Esophagus squamous epithelium (tissue), 5 donors: ENCODE results near the gene GRIP1. TPM values are rescaled to one million over a fixed set of nuclear protein-coding genes. Genes with fewer than 3 reads are reported as not detected.

Experiments used
- DNase-seq: peaks from one replicate; lab custom pipeline; 2025; lab: John Stamatoyannopoulos, UW
- H3K27ac ChIP-seq, 4 donors: fragments of 200-600 bp; sonication (generic); one replicate each; pipeline ENCODE4 v1.5.1; 2016 to 2019; ENCODE audit warnings: mild to moderate bottlenecking in 1 of 4
- H3K27me3 ChIP-seq, 4 donors: fragments of 200-600 bp; sonication (generic); 1 replicate in 3 of 4; 2 replicates in 1 of 4; pipeline versions ENCODE4 v1.5.1 to v1.6.0; 2017 to 2021; ENCODE audit warnings: antibody characterized with exemption in 1 of 4
- H3K36me3 ChIP-seq, 3 donors: fragments of 200-600 bp; sonication (generic); one replicate each; pipeline ENCODE4 v1.5.1; 2016 to 2019
- H3K4me1 ChIP-seq, 3 donors: fragments of 200-600 bp; sonication (generic); one replicate each; pipeline ENCODE4 v1.5.1; 2017 to 2019
- H3K4me3 ChIP-seq, 4 donors: fragments of 200-600 bp; sonication (generic); 1 replicate in 3 of 4; 2 replicates in 1 of 4; pipeline ENCODE4 v1.5.1; 2016 to 2019; ENCODE audit warnings: mild to moderate bottlenecking in 2 of 4, moderate library complexity in 1 of 4
- H3K9me3 ChIP-seq, 3 donors: fragments of 200-600 bp; sonication (generic); one replicate each; pipeline ENCODE4 v1.5.1; 2016 to 2019
- POLR2A ChIP-seq, 4 donors: fragments of 450-650 bp; IDR thresholded peaks; one replicate each; pipeline ENCODE4 v1.6.1; 2017; ENCODE audit warnings: antibody characterized with exemption in 4 of 4, mild to moderate bottlenecking in 4 of 4, moderate library complexity in 3 of 4
- WGBS, 2 donors: methylation state at CpG; one replicate each; pipeline ENCODE4 v1.1.5; 2018; 5-methylcytosine and 5-hydroxymethylcytosine counted together
- intact Hi-C: fragments of 100-400 bp; cut with DNase I; formaldehyde crosslinking; loops from one replicate; pipeline ENCODE4 v1.15.0; 2022
- total RNA-seq, 4 donors: library from RNA; depleted of rRNA; stranded (reverse); fragments of >200 nt; gene quantifications; one replicate each; pipeline ENCODE4 v1.1.0, GENCODE V29; 2016
- TF ChIP-seq, protein P1 (sequence below), 6 experiments: fragments of 450-650 bp in 4 of 6; fragments of 200-600 bp in 2 of 6; sonication (generic) in 2 of 6; IDR thresholded peaks; one replicate each; pipeline ENCODE4 v1.5.1; 2016 to 2019; ENCODE audit warnings: antibody characterized with exemption in 6 of 6, mild to moderate bottlenecking in 4 of 6, moderate library complexity in 4 of 6
- donor health status: DM: yes; HTN: yes; CAD: no.

Gene GRIP1
- total RNA-seq, 4 donors from 2014 or later: 4.9 to 15.9 (median 11.0) TPM

DNA sequence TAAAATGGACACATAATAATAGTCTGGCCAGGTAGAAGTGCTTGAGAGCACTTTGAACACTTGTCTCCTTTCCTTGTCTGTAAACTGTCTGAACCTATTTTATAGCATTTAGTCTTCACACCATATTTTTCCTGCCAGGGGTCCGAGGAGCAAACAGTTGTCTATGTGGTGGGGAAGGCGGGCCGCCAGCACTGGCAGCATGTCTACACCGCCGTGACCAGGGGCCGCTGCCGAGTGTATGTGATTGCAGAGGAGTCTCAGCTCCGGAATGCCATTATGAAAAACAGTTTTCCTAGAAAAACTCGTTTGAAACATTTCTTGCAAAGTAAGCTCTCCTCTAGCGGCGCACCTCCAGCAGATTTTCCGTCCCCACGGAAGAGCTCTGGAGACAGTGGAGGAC lies 347.9 kb downstream of the GRIP1 start:
- intact Hi-C loops: no loop called here
- Histone ChIP-seq H3K27me3 (no peaks in the 10 kb centered on the region), H3K9me3 (no peaks in the 10 kb centered on the region), H3K27ac (no peak overlapping the region), H3K36me3 (peaks cover 0 to 24% (median 0%) of the 10 kb centered on the region in 3 donors), H3K4me1 (no peaks in the 10 kb centered on the region), H3K4me3 (no peak overlapping the region)
- no peak for TF ChIP-seq POLR2A (IDR thresholded peaks at IDR 0.05)
- TF ChIP-seq, protein P1, sequence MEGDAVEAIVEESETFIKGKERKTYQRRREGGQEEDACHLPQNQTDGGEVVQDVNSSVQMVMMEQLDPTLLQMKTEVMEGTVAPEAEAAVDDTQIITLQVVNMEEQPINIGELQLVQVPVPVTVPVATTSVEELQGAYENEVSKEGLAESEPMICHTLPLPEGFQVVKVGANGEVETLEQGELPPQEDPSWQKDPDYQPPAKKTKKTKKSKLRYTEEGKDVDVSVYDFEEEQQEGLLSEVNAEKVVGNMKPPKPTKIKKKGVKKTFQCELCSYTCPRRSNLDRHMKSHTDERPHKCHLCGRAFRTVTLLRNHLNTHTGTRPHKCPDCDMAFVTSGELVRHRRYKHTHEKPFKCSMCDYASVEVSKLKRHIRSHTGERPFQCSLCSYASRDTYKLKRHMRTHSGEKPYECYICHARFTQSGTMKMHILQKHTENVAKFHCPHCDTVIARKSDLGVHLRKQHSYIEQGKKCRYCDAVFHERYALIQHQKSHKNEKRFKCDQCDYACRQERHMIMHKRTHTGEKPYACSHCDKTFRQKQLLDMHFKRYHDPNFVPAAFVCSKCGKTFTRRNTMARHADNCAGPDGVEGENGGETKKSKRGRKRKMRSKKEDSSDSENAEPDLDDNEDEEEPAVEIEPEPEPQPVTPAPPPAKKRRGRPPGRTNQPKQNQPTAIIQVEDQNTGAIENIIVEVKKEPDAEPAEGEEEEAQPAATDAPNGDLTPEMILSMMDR (IDR thresholded peaks at IDR 0.05): no peak
- WGBS, 2 donors: 88 to 96% methylated on average over 13 of the region's 13 CpGs
- no peak for DNase-seq

DNA sequence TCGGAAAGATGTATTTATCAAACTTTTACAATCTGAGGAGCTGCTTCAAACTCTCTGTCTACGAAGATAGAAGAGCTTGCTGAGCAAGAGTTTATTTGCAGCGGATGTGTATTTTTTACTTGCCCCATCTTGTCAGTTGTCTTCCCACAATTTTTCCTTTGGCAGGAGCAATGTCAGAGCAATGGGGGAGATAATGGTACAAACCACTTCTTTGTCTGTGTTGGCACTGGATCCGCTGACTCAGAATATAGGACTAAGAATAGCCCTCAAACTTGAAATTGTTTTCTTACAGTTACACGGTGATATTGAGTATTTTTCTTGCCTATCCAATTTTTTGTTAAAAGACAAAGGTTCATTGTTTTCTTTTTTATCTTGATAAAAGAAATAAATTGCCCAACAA lies 348.9 kb downstream of the GRIP1 start:
- intact Hi-C loops: no loop called here
- no peak for DNase-seq
- Histone ChIP-seq H3K9me3 (no peaks in the 10 kb centered on the region), H3K36me3 (peaks cover 0 to 34% (median 0%) of the 10 kb centered on the region in 3 donors), H3K27me3 (no peaks in the 10 kb centered on the region), H3K4me3 (no peak overlapping the region), H3K4me1 (no peaks in the 10 kb centered on the region), H3K27ac (no peak overlapping the region)
- no peak for TF ChIP-seq POLR2A (IDR thresholded peaks at IDR 0.05)
- TF ChIP-seq, protein P1 (IDR thresholded peaks at IDR 0.05): no peak
- WGBS, 2 donors: 48 to 54% methylated on average over 5 of the region's 5 CpGs

DNA sequence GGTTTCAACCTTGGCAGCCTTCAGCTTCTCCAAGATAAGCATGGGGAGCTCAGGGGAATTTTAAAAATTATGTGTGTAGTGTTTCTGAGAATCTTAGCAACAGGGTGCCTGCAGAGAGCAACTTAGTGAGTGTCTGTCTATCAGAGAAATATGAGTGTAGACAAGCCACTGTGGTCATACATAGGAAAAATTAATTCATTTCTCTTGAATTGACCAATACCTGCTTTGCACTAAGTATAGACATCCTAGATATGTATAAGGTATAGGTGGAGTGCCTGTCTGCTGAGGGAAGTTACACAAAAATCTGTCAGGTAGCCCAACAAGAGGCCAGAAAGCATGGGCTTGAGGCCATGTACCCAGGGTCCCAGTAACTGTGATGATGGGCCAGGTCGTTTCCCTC lies 355.9 kb downstream of the GRIP1 start:
- Histone ChIP-seq H3K9me3 (no peaks in the 10 kb centered on the region), H3K4me1 (no peaks in the 10 kb centered on the region), H3K4me3 (no peak overlapping the region), H3K36me3 (peaks cover 0 to 57% (median 0%) of the 10 kb centered on the region in 3 donors), H3K27me3 (no peaks in the 10 kb centered on the region), H3K27ac (no peak overlapping the region)
- intact Hi-C loops: no loop called here
- 87 to 100% methylated on average over 1 of the region's 1 CpG for WGBS, 2 donors
- no peak for DNase-seq
- TF ChIP-seq POLR2A (IDR thresholded peaks at IDR 0.05): no peak
- TF ChIP-seq, protein P1 (IDR thresholded peaks at IDR 0.05): no peak

DNA sequence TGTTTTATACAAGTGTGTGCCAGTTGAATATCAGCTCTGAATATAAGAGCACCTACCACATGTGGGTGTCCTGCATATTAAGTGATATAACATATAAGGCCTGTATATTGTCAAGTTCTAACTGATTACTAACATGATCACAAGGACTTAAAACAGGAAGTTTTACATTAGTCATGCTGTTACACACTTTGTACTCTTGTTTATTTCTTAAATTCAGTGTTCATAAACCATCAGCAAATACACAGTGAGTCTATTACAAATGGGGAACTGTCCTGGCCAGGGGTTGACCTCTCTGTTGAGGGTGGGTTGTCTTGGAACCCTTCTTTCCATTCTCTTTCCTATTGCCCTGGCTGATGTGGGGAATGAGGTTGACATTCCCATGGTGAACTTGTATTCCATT lies 357.4 kb downstream of the GRIP1 start:
- Histone ChIP-seq H3K27me3 (no peaks in the 10 kb centered on the region), H3K27ac (no peak overlapping the region), H3K4me1 (no peaks in the 10 kb centered on the region), H3K36me3 (peaks cover 0 to 61% (median 0%) of the 10 kb centered on the region in 3 donors), H3K4me3 (no peak overlapping the region), H3K9me3 (no peaks in the 10 kb centered on the region)
- no peak for TF ChIP-seq POLR2A (IDR thresholded peaks at IDR 0.05)
- TF ChIP-seq, protein P1 (IDR thresholded peaks at IDR 0.05): no peak
- intact Hi-C loops: no loop called here
- no peak for DNase-seq

DNA sequence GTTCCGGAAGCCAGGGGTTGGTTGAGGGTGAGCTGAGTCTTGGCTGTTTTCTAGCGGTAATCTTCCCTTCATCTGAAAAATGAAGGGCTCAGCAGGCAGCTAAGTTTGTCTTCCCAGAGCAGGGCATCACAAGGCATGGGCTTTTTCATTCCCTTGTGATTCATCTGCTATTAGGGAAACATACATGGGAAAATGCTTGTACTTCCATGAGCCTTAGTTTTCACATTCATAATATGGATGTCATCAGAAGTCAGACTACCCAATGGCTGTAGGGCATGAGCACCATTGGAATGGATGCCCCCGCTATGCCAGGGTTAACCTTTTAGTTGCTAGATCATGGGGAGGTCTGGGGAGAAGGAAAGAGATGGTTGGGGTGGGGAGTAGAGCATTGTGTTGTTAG lies 357.9 kb downstream of the GRIP1 start:
- DNase-seq: no peak
- intact Hi-C loops: no loop called here
- no peaks in the 10 kb centered on the region for H3K27me3 ChIP-seq
- no peaks in the 10 kb centered on the region for H3K9me3 ChIP-seq
- peaks cover 0 to 60% (median 0%) of the 10 kb centered on the region in 3 donors for H3K36me3 ChIP-seq
- H3K4me3 ChIP-seq: no peak overlapping the region
- H3K4me1 ChIP-seq: no peaks in the 10 kb centered on the region
- 96 to 97% methylated on average over 3 of the region's 3 CpGs for WGBS, 2 donors
- H3K27ac ChIP-seq: no peak overlapping the region
- TF ChIP-seq, protein P1 (IDR thresholded peaks at IDR 0.05): no peak
- TF ChIP-seq POLR2A (IDR thresholded peaks at IDR 0.05): no peak
